Endothelial cell of umbilical vein (primary cell): ENCODE results near the gene FXYD3.
"Not testable (repeated sequence)": the region's sequence is repeated elsewhere in the genome, so short reads cannot be mapped to it uniquely, and the experiment has no call there.

Source experiments
- CTCF ChIP-seq, 2 donors: IDR thresholded peaks; 1 replicate in 1 of 2; 2 replicates in 1 of 2; pipeline ENCODE4 v1.5.1; 2011; ENCODE audit warnings: low read length in 2 of 2, mild to moderate bottlenecking in 2 of 2, moderate library complexity in 2 of 2, control low read depth in 1 of 2, inconsistent platforms in 1 of 2, low read depth in 1 of 2; ENCODE audit not compliant: insufficient read depth in 1 of 2; ENCODE audit errors: extremely low read depth in 1 of 2
- EZH2 ChIP-seq: IDR thresholded peaks from 2 replicates; pipeline ENCODE4 v1.6.1; 2012; ENCODE audit warnings: borderline replicate concordance, low read depth, mild to moderate bottlenecking, moderate library complexity, low read length, inconsistent platforms; ENCODE audit not compliant: severe bottlenecking
- POLR2AphosphoS5 ChIP-seq: IDR thresholded peaks from 2 replicates; pipeline ENCODE4 v1.6.1; 2012; ENCODE audit warnings: low read depth, mild to moderate bottlenecking, control low read depth, low read length, moderate library complexity; ENCODE audit not compliant: insufficient read depth

GRCh38 chr19:35153129-35153522, 37.5 kb downstream of the FXYD3 start:
- not testable (repeated sequence) for TF ChIP-seq CTCF (IDR thresholded peaks at IDR 0.05; ENCODE audit: extremely low read depth in 1 of 2, insufficient read depth in 1 of 2, low read depth in 1 of 2, low read length in 2 of 2); EZH2; POLR2AphosphoS5
